HG03097 (cell line): ENCODE results near the gene RTKN2.

ENCODE experiments used
- ATAC-seq: cut with Tn5 transposase; IDR thresholded peaks from one replicate; pipeline ENCODE4 v1.9.1; 2021; ENCODE audit not compliant: unreplicated experiment, low FRiP score

RTKN2 gene

GRCh38 chr10:62180677-62181076 is 88.0 kb downstream of the RTKN2 start:
- ATAC-seq: no peak

GRCh38 chr10:62178568-62178967 is 90.1 kb downstream of the RTKN2 start:
- no peak for ATAC-seq

GRCh38 chr10:62177111-62177510 is 91.5 kb downstream of the RTKN2 start:
- no peak for ATAC-seq

- no peak for ATAC-seq
Measured at GRCh38 chr10:62175251-62175650, 93.4 kb downstream of the RTKN2 start.

GRCh38 chr10:62172465-62172864 is 96.2 kb downstream of the RTKN2 start:
- ATAC-seq: no peak

- no peak for ATAC-seq
Measured at GRCh38 chr10:62171791-62172190, 96.9 kb downstream of the RTKN2 start.

GRCh38 chr10:62170732-62171131 is 97.9 kb downstream of the RTKN2 start:
- ATAC-seq: no peak

- ATAC-seq: peak; percentile 83
Measured at GRCh38 chr10:62166331-62167131, 102.1 kb downstream of the RTKN2 start.

GRCh38 chr10:62165803-62166202 is 102.8 kb downstream of the RTKN2 start:
- ATAC-seq: no peak

GRCh38 chr10:62163024-62163423 is 105.6 kb downstream of the RTKN2 start:
- no peak for ATAC-seq

GRCh38 chr10:62162261-62162981 is 106.2 kb downstream of the RTKN2 start:
- no peak for ATAC-seq

- no peak for ATAC-seq
Measured at GRCh38 chr10:62159351-62159750, 109.3 kb downstream of the RTKN2 start.

- no peak for ATAC-seq
Measured at GRCh38 chr10:62157601-62158000, 111.0 kb downstream of the RTKN2 start.

GRCh38 chr10:62155054-62155680 is 113.5 kb downstream of the RTKN2 start:
- no peak for ATAC-seq

- no peak for ATAC-seq
Measured at GRCh38 chr10:62154231-62154630, 114.4 kb downstream of the RTKN2 start.

GRCh38 chr10:62153191-62153590 is 115.5 kb downstream of the RTKN2 start:
- no peak for ATAC-seq

- ATAC-seq: no peak
Measured at GRCh38 chr10:62149621-62150020, 119.0 kb downstream of the RTKN2 start.

- no peak for ATAC-seq
Measured at GRCh38 chr10:62148155-62148554, 120.5 kb downstream of the RTKN2 start.

GRCh38 chr10:62147425-62147824 is 121.2 kb downstream of the RTKN2 start:
- ATAC-seq: no peak

- ATAC-seq: no peak
Measured at GRCh38 chr10:62136931-62137330, 131.7 kb downstream of the RTKN2 start.

- peak; percentile 91 for ATAC-seq
Measured at GRCh38 chr10:62133618-62134017, 135.0 kb downstream of the RTKN2 start.
